IPS-NIHi7 (cell line): Measurements from ENCODE around the gene RAPGEF5.
A peak's percentile ranks its signal among the peaks of the same experiment; 100 is the strongest.

ENCODE experiments used
- DNase-seq: peaks from one replicate; pipeline ENCODE4 v3.0.0; 2012; ENCODE audit warnings: mixed read lengths; ENCODE audit errors: extremely low spot score

The RAPGEF5 gene

DNA sequence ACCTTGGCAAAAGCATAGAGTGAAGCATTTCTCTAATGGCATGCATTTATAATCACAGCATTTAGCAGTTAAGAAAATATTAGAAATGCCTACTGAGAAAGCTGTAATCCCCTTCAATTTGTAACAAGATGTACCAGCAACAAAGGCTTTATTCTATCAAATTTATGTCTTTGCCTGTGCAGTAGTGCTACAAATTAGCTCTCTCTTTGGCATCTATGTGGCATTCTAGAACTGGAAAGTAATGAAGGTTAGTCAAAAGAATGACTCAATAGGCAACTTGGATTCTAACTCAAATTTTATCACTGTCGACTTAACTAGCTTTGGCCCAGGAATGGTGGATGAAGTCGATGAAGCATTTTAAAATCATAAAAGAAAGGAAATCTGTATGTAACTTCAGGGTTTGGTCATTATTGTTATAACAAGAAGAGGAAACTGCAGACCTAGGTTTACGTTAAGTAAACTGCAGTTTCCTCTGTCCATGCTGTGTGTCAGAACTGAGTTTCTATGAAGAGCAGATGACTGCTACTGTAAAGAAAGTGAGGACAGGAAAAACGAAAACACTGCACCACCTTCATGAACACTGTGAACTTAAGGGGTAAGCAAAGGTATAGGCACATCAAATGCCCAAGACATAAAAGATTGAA lies 140.0 kb downstream of the RAPGEF5 start:
- no peak for DNase-seq

DNA sequence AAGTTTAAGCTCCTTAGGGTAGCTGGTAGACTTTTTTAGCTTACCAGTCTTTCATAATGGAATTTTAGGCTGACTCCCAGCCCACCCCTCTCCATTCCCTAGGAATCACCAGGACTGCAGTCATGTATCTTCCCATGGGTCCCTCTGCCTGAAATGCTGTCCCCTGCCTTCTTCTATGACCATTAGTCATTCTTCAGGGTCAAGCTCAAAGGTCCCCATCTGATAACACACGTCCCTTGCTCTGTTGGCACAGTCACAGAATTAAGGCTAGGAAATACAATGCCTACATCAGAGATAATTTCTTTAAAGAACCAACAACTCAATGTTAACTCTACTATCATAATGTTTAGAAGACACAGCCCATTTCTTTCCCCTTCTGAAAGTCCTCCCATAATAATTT lies 140.6 kb downstream of the RAPGEF5 start:
- no peak for DNase-seq

DNA sequence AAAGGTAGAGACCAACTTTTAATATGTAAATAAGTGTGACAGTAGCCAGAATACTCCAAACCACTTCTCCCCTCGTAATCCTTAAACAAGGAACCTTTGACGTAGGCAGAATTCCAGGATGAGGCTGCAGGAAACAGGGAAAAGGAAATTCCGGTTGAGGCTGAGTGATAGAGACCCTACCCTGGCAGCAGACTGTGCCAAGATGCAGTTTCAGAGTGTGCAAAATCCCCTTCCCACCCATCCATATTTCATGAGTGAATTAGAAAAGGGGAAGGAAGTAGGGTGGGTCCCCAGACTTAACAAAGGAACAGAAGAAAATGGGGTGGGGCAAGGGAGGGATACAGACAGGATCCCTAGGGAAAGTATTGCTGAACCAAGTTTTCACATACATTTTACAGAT lies 143.0 kb downstream of the RAPGEF5 start:
- no peak for DNase-seq

DNA sequence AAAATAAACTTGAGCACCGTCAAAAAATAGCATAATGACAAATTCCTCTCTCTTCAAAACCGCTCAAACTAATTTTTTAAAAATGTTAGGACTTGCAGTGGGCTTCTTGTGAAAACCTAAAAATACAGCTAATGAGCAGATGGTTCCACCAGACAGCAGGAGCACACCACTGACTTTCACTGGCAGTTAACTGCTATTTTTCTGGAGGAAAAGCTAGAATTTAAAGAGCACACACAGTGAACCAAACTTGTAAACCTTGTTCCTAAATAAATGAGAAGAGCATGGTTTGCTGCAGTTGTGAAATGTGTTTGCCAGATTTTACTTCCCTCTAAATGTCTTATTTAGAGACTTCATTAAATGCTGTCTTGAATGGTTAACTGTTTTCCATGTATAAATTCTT lies 143.9 kb downstream of the RAPGEF5 start:
- DNase-seq: no peak

DNA sequence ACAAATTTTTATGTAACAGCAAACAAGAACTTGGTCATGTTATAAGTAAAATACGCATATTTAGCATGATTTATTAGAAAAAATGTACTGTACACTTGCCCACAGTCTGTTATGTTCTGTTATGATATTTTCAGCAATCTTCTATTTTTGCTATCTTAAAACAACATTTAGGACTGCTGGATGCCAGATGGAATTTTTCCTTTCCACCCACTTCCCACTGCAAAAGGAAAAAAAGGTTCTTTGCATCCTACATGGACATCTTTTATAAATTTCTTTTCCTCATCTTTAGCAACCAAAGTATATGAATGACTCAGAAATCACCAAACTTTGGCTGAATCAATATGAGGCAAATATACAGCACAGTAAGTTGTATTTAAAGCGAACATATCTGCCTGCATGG lies 146.0 kb downstream of the RAPGEF5 start:
- DNase-seq: no peak

DNA sequence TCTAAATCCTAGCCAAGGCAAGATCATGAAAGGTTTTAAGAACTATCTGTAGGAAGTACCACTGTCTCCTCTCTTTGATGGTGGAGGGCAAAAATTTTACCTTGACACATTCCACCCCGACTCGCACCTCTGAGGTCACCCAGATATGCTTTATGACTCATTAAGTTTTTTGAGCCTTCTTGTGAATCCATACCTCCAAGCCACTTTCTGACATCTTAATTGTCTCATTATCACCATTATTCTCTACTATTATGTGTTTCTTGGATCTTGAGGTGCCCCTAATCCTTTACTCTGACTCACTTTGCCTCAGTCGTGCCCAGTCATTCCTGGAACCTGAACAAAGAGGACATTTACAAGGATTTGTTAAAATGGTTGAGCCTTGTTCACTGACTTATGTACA lies 146.6 kb downstream of the RAPGEF5 start:
- no peak for DNase-seq

DNA sequence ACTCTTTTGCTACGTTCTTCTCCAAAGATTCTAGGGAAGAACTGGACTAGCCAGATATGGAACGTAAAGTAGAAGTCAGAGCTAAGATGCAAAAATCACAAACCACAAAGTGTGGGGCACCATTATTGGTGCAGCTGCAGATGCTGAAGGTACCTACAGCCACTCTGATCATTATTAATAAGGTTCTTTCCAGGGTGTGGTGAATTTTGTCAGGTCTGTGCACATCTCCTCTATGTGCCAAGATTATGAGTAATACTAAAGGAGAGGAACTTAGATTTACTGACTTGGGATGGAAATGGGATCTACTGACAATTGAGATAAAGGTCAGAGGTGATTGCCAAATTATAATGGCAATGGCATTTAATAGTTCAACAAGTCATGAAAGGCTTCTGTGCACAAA lies 148.2 kb downstream of the RAPGEF5 start:
- DNase-seq: no peak

DNA sequence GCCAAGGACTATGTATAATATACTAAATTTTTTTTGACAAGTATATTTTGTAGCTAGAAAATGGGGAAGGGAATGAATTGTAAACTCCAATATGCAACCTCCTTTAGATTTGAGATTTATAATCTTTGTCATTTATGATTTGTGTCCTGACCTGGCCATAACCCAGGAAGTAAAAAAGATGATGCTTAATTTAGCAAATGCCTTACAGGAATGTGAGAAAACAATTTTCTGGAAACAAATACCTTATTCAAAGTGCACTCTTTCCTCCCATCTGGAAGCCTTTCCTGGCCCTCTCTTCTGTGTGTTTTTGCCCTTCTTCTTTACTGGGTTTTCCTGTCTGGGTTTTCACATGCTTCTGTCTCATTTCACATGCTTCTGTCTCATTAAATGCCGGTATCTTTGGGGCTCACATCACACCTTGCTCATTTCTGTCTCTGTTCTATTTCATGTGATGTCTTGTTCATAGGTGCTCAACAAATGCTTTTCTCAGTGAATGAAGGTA lies 149.2 kb downstream of the RAPGEF5 start:
- DNase-seq: no peak

DNA sequence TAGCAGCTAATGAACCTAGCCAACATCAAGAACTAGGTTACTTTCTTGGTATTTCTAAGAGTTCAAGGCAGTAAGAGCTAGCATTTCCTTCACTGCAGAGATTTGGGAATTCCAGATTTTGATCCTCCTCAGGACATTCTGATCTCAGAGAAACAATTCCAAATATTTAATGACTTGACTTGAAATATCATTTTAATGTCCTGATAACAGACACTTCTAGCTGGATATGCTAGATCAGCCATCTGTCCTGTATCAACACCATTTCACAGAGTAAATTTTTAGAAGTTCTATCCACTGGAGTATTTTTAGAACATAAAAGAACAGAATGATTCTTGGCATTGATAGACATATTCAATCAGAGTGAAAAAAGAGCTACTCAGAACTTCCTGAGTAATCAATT lies 151.3 kb downstream of the RAPGEF5 start:
- no peak for DNase-seq

DNA sequence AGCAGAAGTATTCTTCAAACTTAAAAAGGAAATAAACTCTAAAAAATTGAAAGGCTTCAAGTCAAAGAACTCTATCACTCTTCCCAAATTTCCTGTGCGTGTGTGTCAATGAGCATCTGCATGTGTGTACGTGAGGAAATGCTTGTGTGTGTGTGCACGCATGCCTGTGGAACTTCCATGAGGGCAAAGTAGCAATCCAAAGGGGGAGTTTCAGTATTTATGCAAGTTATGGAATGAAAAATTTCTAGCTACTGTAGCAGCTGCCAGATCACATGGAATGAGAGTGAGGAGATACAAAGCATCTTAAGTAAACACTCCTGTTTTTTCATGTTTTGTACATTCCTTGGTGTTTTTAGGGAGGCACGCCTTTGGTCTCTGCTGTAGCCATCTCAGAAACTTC lies 152.6 kb downstream of the RAPGEF5 start:
- no peak for DNase-seq

DNA sequence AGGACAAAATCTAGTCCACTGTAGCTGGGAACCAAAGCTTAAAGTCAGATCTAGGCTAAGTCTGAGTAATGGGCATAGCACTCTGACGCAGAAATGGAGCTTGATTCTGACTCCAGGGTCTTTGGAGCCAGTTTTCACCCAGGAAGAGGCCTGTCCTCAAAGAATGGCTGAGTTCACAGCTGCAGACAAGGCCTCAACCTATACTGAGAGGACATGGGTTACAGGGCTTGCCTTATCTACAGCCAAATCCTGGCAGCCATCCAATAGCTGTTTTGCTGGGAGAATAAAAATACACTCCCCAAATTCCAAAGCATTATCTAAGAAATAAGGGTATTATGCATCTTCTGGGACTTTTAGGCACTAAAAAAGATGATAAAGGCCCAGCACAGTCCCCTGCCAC lies 154.8 kb downstream of the RAPGEF5 start:
- no peak for DNase-seq

DNA sequence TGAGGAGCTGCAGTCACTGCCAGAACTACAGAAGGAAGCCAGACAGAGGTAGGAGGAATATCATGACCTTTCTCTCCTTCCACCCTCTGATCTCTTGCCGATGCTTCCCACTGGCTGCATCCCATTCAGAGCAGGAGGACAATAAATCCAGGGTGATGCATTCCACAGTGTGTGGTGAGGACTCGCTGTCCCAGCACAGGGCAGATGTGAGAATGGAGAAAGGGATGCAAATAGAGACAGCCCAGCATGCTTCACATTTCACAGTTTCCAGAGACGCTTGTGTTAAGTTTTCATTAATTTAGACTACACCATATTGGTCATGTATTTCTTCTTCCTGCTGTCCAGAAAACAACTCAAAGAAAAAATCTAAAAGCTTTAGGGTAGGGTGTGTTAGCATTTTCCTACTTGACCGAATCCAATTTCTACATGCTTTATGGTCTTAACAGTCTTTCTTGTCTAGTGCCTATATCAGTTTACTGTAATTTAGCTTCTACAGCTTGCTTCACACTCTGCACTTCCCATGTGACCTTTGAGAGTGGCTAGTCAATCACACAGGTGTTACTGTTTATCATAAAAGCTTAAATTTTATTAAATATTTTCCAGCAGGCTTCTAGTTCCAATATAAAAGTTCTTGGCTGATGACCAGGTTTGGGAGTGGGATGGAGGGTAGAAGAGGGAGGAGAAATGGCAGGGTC lies 155.6 kb downstream of the RAPGEF5 start:
- DNase-seq: no peak

DNA sequence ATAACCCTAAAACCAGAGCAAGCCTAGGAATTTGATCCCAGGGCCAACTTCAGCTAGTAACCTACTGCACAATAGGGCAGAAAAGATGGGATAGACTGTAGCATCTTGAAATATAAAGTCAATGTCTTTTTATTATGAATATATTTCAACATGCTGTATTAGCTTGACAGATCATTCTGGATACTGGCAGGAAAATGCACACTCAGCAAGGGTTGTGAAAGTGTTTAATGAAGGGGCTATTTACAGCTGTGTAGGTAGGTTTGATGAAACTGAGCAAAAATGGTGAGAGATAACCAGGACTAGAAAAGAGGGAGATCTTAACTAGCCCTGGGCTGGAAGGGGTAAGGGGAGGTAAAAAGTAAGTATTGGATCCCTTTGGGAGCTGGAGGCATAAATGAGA lies 156.2 kb downstream of the RAPGEF5 start:
- DNase-seq: no peak

DNA sequence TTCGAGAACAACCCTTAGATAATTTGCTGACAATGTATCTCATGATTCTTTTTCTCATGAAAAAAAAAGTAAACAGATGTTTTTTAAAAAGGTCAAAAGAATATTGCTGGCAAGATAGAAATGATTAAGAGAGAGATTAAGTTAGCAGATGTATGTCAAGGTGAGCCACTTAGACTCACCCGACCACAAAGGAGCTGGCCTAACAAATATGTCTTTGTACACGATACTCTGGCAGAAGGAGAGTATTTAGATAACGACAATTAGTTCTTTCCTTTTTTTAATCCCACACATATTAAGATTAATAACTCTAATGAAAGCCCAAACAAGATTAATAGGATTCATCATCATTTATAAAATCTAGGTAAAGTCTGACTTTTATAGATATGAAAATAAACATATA lies 156.7 kb downstream of the RAPGEF5 start:
- DNase-seq: no peak

DNA sequence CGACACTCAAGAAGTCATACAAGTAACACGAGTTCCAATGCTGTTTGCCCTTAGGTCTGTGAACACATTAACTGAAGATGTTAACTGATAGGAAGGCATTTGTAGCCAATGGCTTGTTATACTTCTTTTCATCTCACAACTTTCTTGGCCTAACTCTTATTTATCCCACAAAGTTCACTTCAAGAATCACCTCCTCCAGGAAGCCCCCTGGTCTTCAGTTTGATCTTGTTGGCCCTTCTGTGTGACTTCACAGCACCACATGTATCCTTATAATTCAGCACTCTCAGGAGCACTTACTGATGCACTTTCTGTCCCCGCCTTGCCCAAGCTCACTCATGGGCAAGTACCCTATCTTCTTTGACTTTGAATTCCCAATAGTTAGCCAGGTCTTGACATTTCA lies 159.6 kb downstream of the RAPGEF5 start:
- DNase-seq: no peak

DNA sequence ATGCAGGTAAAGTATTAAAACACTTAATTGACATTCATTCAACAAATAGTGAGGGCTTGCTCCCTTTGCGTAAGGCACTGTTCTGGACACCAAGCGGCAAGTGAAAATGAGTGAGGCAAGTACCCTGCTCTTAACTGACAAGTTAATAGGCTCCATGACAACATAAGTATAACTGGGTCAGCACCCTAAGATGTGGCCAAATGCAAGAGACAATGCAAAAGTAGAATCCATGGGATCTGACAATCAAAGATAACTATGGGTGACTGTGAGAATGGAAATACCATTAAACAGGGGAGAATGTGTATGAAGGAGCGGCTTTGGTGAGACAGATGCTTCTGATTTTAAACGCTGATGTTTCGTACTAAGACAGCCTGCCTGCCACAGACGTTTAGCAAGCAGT lies 160.5 kb downstream of the RAPGEF5 start:
- no peak for DNase-seq

DNA sequence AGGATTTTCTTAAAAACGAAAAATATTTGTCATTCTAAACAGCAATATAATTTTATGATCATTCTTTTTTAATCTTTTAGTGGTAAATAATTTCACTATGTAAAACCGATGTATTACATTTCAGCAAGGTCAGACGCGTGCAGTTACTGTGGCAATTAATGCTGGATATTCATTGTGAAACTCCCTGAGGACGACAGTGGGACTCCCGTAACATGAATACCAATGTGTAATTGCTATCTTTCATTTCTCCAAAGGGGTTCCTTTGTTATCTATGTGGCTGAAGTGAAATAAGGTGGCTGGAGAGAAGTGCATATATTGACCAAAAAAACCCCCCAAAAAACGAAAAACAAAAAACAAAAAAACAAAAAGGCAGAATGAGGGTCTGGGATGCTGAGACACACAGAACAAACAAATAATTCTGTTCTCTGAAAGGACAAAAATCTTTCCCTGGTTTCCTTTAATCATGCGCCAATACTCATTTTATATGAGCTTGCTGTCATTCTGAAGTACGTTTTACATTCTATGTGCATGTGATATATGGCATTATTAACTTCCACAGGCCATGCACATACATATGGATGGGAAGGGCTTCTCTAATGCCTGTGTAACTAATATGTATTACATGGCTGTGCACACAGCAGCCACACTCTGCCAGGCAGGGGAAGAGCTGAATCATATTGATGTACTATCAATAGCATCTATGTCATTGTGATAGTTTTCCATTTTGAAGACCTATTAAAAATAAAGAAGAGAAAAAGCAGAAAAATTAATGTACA lies 161.4 kb downstream of the RAPGEF5 start:
- no peak for DNase-seq

DNA sequence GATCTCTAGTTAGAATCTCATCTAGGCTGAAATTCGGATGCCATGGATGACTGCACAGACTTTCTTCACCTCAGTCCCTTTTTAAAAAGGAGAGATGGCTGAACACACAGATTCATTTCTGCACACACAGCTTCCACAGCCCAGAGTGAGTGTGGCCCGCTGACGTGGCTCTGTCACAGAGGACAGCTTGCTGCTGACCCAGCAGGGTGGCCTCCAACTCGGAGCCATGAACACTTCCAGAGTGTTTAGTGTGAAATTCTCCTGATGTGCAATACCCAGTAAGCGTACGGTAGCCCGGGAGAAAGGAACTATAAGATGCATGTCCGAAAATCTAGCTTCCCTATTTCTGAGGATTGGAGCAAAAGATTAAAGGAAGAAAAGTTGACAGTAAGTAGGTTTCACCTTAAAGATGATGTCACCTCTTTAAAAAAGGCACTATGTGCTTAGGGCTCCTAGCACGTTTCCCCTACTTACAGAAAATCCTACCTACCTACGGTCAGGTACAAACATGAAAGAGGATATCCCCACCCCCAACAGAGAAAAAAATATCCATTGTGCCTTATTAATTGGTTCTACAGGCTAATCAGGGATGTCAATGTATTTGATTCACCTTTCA lies 162.2 kb downstream of the RAPGEF5 start:
- no peak for DNase-seq

DNA sequence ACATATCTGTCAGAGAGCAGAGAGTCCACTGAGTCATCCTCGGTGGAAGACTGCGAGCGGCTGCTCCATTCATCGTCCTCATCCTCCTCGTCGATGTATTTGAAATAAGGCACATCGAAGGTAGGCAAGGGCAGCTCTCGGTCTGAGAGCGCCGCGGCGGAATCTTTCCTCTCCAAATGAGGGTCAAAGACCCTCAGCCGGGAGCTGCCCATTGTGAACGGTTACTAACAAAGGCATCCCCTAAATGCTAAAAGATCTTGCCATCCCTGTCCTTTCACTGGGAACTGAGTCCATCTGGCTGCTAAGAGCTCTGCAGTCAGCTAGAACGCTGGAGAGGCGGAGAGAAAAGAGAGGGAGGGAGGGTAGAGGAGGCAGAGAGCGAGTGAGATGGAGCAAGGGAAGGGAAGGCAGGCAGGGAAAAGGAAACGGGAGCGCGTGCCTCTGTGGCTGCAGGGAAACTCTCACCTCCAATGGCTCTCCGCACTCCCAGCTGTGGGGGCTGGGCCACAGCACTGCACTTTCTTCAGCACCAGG lies 163.4 kb downstream of the RAPGEF5 start:
- peak; percentile 80 for DNase-seq

DNA sequence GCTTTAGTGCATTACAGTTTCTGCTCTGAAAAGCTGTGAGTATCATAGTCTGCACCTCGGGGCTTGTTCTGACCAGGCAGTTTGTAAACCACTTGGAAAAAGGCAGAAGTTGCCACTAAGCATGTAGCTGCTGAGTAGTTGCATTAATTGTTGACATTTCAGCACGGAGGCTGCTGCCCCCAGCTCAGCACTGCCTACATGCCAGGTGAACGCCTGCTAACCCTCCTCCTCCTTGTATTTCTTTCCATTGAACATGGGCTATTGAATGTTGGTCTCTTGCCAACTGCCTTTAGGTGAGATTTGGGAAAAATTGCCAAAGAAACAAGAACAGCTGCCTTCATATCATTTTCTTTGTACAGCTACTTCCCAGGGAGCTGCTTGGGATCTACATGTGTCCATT lies 164.2 kb downstream of the RAPGEF5 start:
- DNase-seq: no peak

DNA sequence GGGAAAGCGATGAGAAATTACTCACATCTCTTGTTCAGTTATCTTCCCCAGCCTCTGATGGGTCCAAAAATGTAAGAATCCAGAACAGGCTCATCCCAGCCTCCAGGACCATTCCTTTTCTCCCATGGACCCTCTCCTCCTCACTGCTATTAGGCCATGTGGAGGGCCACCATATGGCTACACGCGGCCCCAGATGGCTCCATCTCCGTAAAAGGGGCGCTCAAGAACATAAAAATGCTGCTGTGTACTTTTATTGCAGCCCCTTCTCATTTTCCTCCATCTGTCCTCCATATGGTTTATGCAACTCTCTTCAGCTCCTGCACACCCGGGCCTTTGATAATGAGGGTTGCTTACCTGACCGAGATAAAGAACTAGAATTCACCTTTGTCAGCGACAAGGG lies 166.2 kb downstream of the RAPGEF5 start:
- no peak for DNase-seq

DNA sequence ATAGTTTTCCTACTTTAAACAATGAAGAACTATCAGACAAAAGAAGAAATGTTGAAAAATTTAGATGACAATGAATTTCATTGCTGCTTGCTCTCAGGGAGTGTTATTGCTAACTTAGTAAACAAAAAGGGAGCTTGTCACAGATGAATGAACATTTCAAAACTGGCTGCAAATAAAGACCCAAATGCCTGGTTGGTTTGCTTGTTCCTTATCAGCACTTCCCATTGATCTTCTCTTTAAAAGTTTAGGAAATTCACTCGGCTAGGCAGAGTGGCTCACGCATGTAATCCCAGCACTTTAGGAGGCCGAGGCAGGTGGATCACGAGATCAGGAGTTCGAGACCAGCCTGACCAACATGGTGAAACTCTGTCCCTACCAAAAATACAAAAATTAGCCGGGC lies 167.2 kb downstream of the RAPGEF5 start:
- DNase-seq: no peak
